A549 (cell line): Measurements from ENCODE around the gene AURKA. TPM values are rescaled to one million over a fixed set of nuclear protein-coding genes. Genes with fewer than 3 reads are reported as not detected.

ENCODE experiments used
- ATAC-seq, 2 experiments: fragments of 200-7000 bp in 1 of 2; fragments of >200 bp in 1 of 2; cut with Nextera tagmentation in 1 of 2; cut with Tn5 transposase in 1 of 2; 3 replicates each; pipeline versions ENCODE4 v1.8.0 to v1.9.1; 2018 to 2020; ENCODE audit warnings: mild to moderate bottlenecking in 1 of 2, moderate library complexity in 1 of 2
- CTCF ChIA-PET: fragments of 300-600 bp; sonication (Branson Sonifier 250); formaldehyde crosslinking; extraction: SDS; loops from one replicate; lab custom pipeline; 2021; ENCODE audit warnings: antibody characterized with exemption, inconsistent platforms; lab: Yijun Ruan, JAX
- POLR2A ChIA-PET: fragments of 350-600 bp; formaldehyde crosslinking; extraction: SDS; loops from one replicate; lab custom pipeline; 2021; ENCODE audit warnings: antibody characterized with exemption, inconsistent platforms; lab: Yijun Ruan, JAX
- DNase-seq, 2 experiments: peaks; one replicate each; pipeline versions ENCODE4 v3.0.0 to v3.0.0-alpha.2; 2011 to 2016; ENCODE audit warnings: low read depth in 1 of 2, low spot score in 1 of 2
- FAIRE-seq: peaks from 2 replicates; lab custom pipeline; 2011; peaks lifted over from hg19 to GRCh38; lab: Jason Lieb, UNC
- H3K27ac ChIP-seq, 2 experiments: fragments of >200 bp; sonication (Bioruptor Twin); formaldehyde crosslinking; 3 replicates each; pipeline ENCODE4 v1.5.1; 2016 to 2017
- H3K4me1 ChIP-seq: fragments of >200 bp; sonication (Bioruptor Twin); formaldehyde crosslinking; 3 replicates; pipeline ENCODE4 v1.6.1; 2016
- H3K4me2 ChIP-seq: fragments of >200 bp; sonication (Bioruptor Twin); formaldehyde crosslinking; 3 replicates; pipeline ENCODE4 v1.6.1; 2016
- H3K4me3 ChIP-seq: fragments of >200 bp; sonication (Bioruptor Twin); formaldehyde crosslinking; 3 replicates; pipeline ENCODE4 v1.5.1; 2016
- H3K9me3 ChIP-seq: fragments of >200 bp; sonication (Bioruptor Twin); formaldehyde crosslinking; 3 replicates; pipeline ENCODE4 v1.6.1; 2016
- BCL3 ChIP-seq: fragments of >200 bp; sonication (Bioruptor Twin); formaldehyde crosslinking; IDR thresholded peaks from 3 replicates; pipeline ENCODE4 v1.6.1; 2016
- BHLHE40 ChIP-seq: IDR thresholded peaks from 2 replicates; pipeline ENCODE4 v1.6.1; 2012; ENCODE audit warnings: low read depth, low read length, inconsistent platforms
- CBX8 ChIP-seq: fragments of 200-600 bp; sonication (generic); IDR thresholded peaks from 2 replicates; pipeline ENCODE4 v1.6.1; 2016
- CEBPB ChIP-seq, 2 experiments: fragments of >200 bp in 1 of 2; sonication (Bioruptor Twin) in 1 of 2; formaldehyde crosslinking in 1 of 2; IDR thresholded peaks; 2 replicates each; pipeline ENCODE4 v1.6.1; 2012 to 2016
- EHMT2 ChIP-seq: fragments of 200-600 bp; sonication (generic); IDR thresholded peaks from 2 replicates; pipeline ENCODE4 v1.6.1; 2016; ENCODE audit warnings: antibody characterized with exemption, low read depth, mild to moderate bottlenecking, moderate library complexity
- GATA3 ChIP-seq: IDR thresholded peaks from 2 replicates; pipeline ENCODE4 v1.6.1; 2012; ENCODE audit warnings: borderline replicate concordance
- HDAC2 ChIP-seq: fragments of 200-600 bp; sonication (generic); IDR thresholded peaks from 2 replicates; pipeline ENCODE4 v1.6.1; 2016
- HMGXB4 ChIP-seq: fragments of 250-450 bp; sonication (Bioruptor Pico); IDR thresholded peaks from 2 replicates; pipeline ENCODE4 v1.5.0; 2021; ENCODE audit warnings: mild to moderate bottlenecking, moderate library complexity, borderline replicate concordance
- HOXA7 ChIP-seq: fragments of 250-450 bp; sonication (Bioruptor Pico); IDR thresholded peaks from 2 replicates; pipeline ENCODE4 v1.5.0; 2020; ENCODE audit warnings: mild to moderate bottlenecking, moderate library complexity
- HOXB5 ChIP-seq: fragments of 250-450 bp; sonication (Bioruptor Pico); IDR thresholded peaks from 2 replicates; pipeline ENCODE4 v1.5.0; 2020; ENCODE audit warnings: mild to moderate bottlenecking, moderate library complexity
- KDM1A ChIP-seq: fragments of 200-600 bp; sonication (generic); IDR thresholded peaks from 2 replicates; pipeline ENCODE4 v1.6.1; 2016; ENCODE audit warnings: low read depth, mild to moderate bottlenecking
- KDM5A ChIP-seq: fragments of 200-600 bp; sonication (generic); IDR thresholded peaks from 2 replicates; pipeline ENCODE4 v1.6.1; 2016; ENCODE audit warnings: antibody characterized with exemption, mild to moderate bottlenecking
- MYC ChIP-seq: IDR thresholded peaks from 2 replicates; pipeline ENCODE4 v1.6.1; 2012; ENCODE audit warnings: mild to moderate bottlenecking, inconsistent platforms, low read length, improper control_type of control experiment, borderline replicate concordance
- POLR2AphosphoS2 ChIP-seq: conservative IDR thresholded peaks from 2 replicates; pipeline ENCODE4 v1.6.1; 2012; ENCODE audit warnings: low read length, improper control_type of control experiment, inconsistent platforms
- RAD21 ChIP-seq, 2 experiments: fragments of >200 bp in 1 of 2; sonication (Bioruptor Twin) in 1 of 2; formaldehyde crosslinking in 1 of 2; IDR thresholded peaks in 1 of 2; conservative IDR thresholded peaks in 1 of 2; 2 replicates in 1 of 2; 3 replicates in 1 of 2; pipeline ENCODE4 v1.6.1; 2012 to 2018; ENCODE audit warnings: inconsistent platforms in 1 of 2
- RCOR1 ChIP-seq: fragments of 150-350 bp; IDR thresholded peaks from 2 replicates; pipeline ENCODE4 v1.6.1; 2014; ENCODE audit warnings: antibody characterized with exemption, low read length, low read depth
- REST ChIP-seq: fragments of 200-600 bp; sonication (generic); IDR thresholded peaks from 2 replicates; pipeline ENCODE4 v1.6.1; 2016; ENCODE audit warnings: antibody characterized with exemption, mild to moderate bottlenecking, moderate library complexity
- SREBF2 ChIP-seq: fragments of 450-650 bp; IDR thresholded peaks from 2 replicates; pipeline ENCODE4 v1.6.1; 2014; ENCODE audit warnings: mild to moderate bottlenecking, moderate library complexity
- TFCP2L1 ChIP-seq: fragments of 250-450 bp; sonication (Bioruptor Pico); IDR thresholded peaks from 2 replicates; pipeline ENCODE4 v1.5.0; 2021; ENCODE audit warnings: mild to moderate bottlenecking
- TP53 ChIP-seq: fragments of 250-450 bp; sonication (Bioruptor Pico); IDR thresholded peaks from 2 replicates; pipeline ENCODE4 v1.5.0; 2021; ENCODE audit warnings: mild to moderate bottlenecking, moderate library complexity
- ZC3H11A ChIP-seq: fragments of 450-650 bp; IDR thresholded peaks from 2 replicates; pipeline ENCODE4 v1.6.1; 2014; ENCODE audit warnings: antibody characterized with exemption, mild to moderate bottlenecking
- ZNF302 ChIP-seq: fragments of 250-450 bp; sonication (Bioruptor Pico); IDR thresholded peaks from 2 replicates; pipeline ENCODE4 v1.9.0; 2021; ENCODE audit warnings: inconsistent platforms, mild to moderate bottlenecking, moderate library complexity
- ZSCAN20 ChIP-seq: fragments of 250-450 bp; sonication (Bioruptor Pico); IDR thresholded peaks from 2 replicates; pipeline ENCODE4 v1.8.0; 2022; ENCODE audit warnings: mild to moderate bottlenecking, moderate library complexity
- WGBS: methylation state at CpG from one replicate; pipeline ENCODE4 v1.1.6; 2017; ENCODE audit errors: missing lambda C conversion rate; 5-methylcytosine and 5-hydroxymethylcytosine counted together
- polyA plus RNA-seq, 4 experiments: library from polyadenylated mRNA; depleted of rRNA in 3 of 4; stranded (reverse); fragments of >200 nt; fragmentation: RNase III in 1 of 4; extraction: RNeasy Plus Mini Kit Qiagen cat#74134 plus additional on column Dnase treatment in 1 of 4; gene quantifications; 2 replicates in 3 of 4; 3 replicates in 1 of 4; pipeline ENCODE4 v1.2.3, GENCODE V29; 2011 to 2017
- TF ChIP-seq, protein P1 (sequence below): IDR thresholded peaks from 2 replicates; pipeline ENCODE4 v1.6.1; 2012
- TF ChIP-seq, protein P2 (sequence below): fragments of >200 bp; sonication (Bioruptor Twin); formaldehyde crosslinking; IDR thresholded peaks from 3 replicates; pipeline ENCODE4 v1.5.1; 2016

AURKA gene
- polyA plus RNA-seq, 2 of the 4 experiments (the other 2 are of a cell fraction) = 117 to 123 TPM

GRCh38 chr20:56350842-56351241 lies 41.2 kb downstream of the AURKA start:
- ATAC-seq (no peak), DNase-seq (no peak), FAIRE-seq (no peak)
- H3K4me3 ChIP-seq = no peak overlapping the region
- ChIA-PET CTCF (no interaction called here), POLR2A (no interaction called here)
- no peaks in the 10 kb centered on the region for H3K9me3 ChIP-seq
- no peak overlapping the region for H3K4me2 ChIP-seq
- 0 out of 3 replicates have a peak, but pooled peaks cover 6% of the 10 kb centered on the region for H3K4me1 ChIP-seq
- no peak overlapping the region for H3K27ac ChIP-seq
- TF ChIP-seq CBX8 = no peak
- TF ChIP-seq CEBPB (IDR thresholded peaks at IDR 0.05) = no peak
- TF ChIP-seq BCL3 = no peak
- TF ChIP-seq ZNF302 (CRISPR knock-in tag) = no peak
- TF ChIP-seq POLR2AphosphoS2 = no peak
- TF ChIP-seq HOXA7 (CRISPR knock-in tag) = no peak
- TF ChIP-seq TFCP2L1 (CRISPR knock-in tag) = no peak
- no peak for TF ChIP-seq ZSCAN20 (CRISPR knock-in tag)
- TF ChIP-seq HOXB5 (CRISPR knock-in tag) = no peak
- TF ChIP-seq EHMT2 = no peak
- TF ChIP-seq, protein P1, sequence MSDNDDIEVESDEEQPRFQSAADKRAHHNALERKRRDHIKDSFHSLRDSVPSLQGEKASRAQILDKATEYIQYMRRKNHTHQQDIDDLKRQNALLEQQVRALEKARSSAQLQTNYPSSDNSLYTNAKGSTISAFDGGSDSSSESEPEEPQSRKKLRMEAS = no peak
- WGBS = 38% methylated on average over 2 of the region's 2 CpGs

DNA sequence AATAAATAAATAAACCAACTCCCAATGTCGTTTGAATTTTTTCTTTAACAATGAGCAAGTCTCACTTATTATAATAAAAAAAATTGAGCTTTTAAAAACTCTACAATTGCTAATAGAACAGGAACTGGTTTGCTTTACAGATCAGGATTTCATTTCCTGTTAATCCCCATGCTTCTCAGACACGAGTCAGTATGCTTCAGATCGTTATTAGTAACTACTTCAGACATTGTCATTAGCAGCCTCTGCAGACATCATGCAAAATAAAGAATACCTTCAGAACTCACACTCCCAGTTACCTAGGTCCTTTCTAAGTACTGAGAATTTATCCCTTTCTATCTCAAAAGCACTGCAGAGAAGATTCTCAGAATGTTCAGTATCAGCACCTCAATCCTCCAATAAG lies 43.3 kb downstream of the AURKA start:
- DNase-seq (no peak), FAIRE-seq (no peak), ATAC-seq (no peak)
- no peak overlapping the region for H3K4me3 ChIP-seq
- H3K27ac ChIP-seq = no peak overlapping the region
- WGBS = 3% methylated on average over 3 of the region's 3 CpGs
- peak overlapping the region; percentile 20; the same call in 1 of the 3 replicates for H3K4me2 ChIP-seq
- 0 out of 3 replicates have a peak, but pooled peaks cover 6% of the 10 kb centered on the region for H3K4me1 ChIP-seq
- TF ChIP-seq KDM1A (no peak), TP53 (CRISPR knock-in tag) (no peak), CEBPB (IDR thresholded peaks at IDR 0.05) (no peak), ZNF302 (CRISPR knock-in tag) (no peak), KDM5A (no peak), ZC3H11A (no peak), MYC (no peak), SREBF2 (no peak), HMGXB4 (CRISPR knock-in tag) (no peak), RCOR1 (no peak), HDAC2 (no peak), BHLHE40 (no peak), REST (no peak), RAD21 (conservative IDR thresholded peaks at IDR 0.05 in 1 of 2, IDR thresholded peaks at IDR 0.05 in 1 of 2) (no peak), GATA3 (no peak), CBX8 (no peak)
- TF ChIP-seq, protein P2, sequence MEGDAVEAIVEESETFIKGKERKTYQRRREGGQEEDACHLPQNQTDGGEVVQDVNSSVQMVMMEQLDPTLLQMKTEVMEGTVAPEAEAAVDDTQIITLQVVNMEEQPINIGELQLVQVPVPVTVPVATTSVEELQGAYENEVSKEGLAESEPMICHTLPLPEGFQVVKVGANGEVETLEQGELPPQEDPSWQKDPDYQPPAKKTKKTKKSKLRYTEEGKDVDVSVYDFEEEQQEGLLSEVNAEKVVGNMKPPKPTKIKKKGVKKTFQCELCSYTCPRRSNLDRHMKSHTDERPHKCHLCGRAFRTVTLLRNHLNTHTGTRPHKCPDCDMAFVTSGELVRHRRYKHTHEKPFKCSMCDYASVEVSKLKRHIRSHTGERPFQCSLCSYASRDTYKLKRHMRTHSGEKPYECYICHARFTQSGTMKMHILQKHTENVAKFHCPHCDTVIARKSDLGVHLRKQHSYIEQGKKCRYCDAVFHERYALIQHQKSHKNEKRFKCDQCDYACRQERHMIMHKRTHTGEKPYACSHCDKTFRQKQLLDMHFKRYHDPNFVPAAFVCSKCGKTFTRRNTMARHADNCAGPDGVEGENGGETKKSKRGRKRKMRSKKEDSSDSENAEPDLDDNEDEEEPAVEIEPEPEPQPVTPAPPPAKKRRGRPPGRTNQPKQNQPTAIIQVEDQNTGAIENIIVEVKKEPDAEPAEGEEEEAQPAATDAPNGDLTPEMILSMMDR = no peak
- TF ChIP-seq, protein P1 = no peak
- POLR2A ChIA-PET = no interaction called here
- no peaks in the 10 kb centered on the region for H3K9me3 ChIP-seq
- CTCF ChIA-PET = interaction anchor here (0.7 to 1.1 kb wide), 2 partner anchors 100 to 202 kb away, joined by 3 read pairs; partner anchors contain the start of gene MC3R
